Measurements from ENCODE around the gene CD2AP.

The CD2AP gene

GRCh38 chr6:47457370-47457769, 20.2 kb upstream of the CD2AP start:
- TF ChIP-seq, protein P1, sequence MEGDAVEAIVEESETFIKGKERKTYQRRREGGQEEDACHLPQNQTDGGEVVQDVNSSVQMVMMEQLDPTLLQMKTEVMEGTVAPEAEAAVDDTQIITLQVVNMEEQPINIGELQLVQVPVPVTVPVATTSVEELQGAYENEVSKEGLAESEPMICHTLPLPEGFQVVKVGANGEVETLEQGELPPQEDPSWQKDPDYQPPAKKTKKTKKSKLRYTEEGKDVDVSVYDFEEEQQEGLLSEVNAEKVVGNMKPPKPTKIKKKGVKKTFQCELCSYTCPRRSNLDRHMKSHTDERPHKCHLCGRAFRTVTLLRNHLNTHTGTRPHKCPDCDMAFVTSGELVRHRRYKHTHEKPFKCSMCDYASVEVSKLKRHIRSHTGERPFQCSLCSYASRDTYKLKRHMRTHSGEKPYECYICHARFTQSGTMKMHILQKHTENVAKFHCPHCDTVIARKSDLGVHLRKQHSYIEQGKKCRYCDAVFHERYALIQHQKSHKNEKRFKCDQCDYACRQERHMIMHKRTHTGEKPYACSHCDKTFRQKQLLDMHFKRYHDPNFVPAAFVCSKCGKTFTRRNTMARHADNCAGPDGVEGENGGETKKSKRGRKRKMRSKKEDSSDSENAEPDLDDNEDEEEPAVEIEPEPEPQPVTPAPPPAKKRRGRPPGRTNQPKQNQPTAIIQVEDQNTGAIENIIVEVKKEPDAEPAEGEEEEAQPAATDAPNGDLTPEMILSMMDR (conservative IDR thresholded peaks at IDR 0.05; ENCODE audit: low read depth, low read length), result no peak
- no peak for DNase-seq (ENCODE audit: low read depth)

GRCh38 chr6:47464052-47464451, 13.5 kb upstream of the CD2AP start:
- no peak overlapping the region for H3K4me3 ChIP-seq (ENCODE audit: low read depth, low read length)
- DNase-seq (ENCODE audit: low read depth), result no peak
- TF ChIP-seq, protein P1 (conservative IDR thresholded peaks at IDR 0.05; ENCODE audit: low read depth, low read length), result no peak

More at GRCh38 chr6:47457370-47457769, 20.2 kb upstream of the CD2AP start:
- no peak overlapping the region for H3K4me3 ChIP-seq (ENCODE audit: low read depth, low read length)

DNA sequence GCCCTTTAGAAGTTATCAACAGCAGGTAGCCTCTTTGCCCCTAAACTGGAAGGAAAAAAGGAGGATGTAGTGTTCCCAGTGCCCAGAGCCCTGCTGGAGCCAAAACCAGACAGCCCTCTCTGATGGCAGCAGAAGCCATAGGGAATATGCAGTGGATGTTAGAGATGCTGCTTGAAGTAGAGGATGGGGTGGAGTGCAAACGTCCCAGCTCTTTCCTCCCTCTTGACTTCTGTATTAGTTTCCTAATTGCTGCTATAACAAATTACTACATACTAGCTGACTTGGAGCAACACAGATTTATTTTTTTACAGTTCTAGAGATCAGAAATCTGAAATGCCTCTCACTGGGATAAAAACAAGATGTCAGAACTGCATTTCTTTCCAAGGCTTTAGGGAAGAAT, 12.5 kb upstream of the CD2AP start:
- no peak overlapping the region for H3K4me3 ChIP-seq (ENCODE audit: low read depth, low read length)
- DNase-seq (ENCODE audit: low read depth), result no peak
- TF ChIP-seq, protein P1 (conservative IDR thresholded peaks at IDR 0.05; ENCODE audit: low read depth, low read length), result no peak

DNA sequence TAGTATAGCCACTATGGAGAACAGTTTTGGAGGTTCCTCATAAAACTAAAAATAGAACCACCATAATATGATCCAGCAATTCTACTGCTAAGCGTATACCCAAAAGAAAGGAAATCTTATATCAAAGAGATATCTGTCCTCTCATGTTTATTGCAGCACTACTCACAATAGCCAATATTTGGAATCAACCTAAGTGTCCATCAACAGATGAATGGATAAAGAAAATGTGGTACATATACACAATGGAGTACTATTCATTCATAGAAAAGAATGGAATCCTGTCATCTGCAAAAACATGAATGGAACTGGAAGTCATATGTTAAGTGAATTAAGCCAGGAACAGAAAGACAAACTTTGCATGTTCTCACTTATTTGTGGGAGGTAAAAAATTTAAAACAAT, 5.7 kb upstream of the CD2AP start:
- TF ChIP-seq, protein P1 (conservative IDR thresholded peaks at IDR 0.05; ENCODE audit: low read depth, low read length), result no peak
- no peak for DNase-seq (ENCODE audit: low read depth)

DNA sequence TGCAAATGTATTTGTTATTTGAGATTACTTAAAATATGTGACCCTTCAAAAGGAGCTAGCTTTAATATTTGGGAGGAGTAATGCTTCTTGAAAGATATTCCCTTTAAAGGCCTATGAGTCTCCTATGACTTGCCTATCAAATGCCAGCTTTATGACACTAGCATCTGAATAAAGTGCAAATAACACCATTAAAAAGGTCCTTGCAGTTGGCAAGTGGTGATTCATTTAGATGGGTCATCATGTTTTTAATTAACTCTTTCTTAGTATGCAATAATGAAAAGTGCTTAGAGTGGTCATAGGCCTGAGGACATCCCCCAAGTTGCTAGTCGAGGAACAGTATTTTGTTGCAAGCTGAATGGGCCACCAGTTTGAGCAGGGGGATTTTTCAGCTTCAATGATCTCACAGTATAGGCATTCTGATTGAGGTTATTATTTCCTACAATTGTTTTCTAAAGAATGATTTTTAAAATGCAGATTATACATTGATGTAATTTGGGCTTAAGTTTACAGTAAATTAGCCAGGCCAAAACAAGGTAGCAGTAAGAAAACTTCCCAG, 3.7 kb upstream of the CD2AP start:
- TF ChIP-seq, protein P1 (conservative IDR thresholded peaks at IDR 0.05; ENCODE audit: low read depth, low read length), result no peak
- DNase-seq (ENCODE audit: low read depth), result no peak
- no peak overlapping the region for H3K4me3 ChIP-seq (ENCODE audit: low read depth, low read length)

More for the DNA sequence above, 5.7 kb upstream of the CD2AP start:
- no peak overlapping the region for H3K4me3 ChIP-seq (ENCODE audit: low read depth, low read length)

DNA sequence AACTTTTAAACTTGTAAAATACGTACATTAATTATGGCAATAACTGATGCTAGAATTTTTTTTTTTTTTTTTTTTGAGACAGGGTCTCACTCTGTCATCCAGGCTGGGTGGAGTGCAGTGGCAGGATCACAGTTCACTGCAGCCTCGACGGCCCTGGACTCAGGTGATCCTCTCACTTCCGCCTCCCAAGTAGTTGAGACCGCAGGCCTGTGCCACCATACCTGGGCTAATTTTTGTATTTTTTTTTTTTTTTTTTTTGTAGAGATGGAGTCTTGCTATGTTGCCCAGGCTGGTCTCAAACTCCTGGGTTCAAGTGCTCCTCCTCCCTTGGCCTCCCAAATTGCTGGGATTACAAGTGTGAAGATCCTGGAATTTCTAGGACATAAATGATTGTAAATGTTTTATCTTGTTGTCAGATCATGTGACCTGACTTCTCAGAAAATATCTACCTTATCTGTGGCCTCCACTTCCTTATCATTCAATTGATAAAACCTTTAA, 2.2 kb upstream of the CD2AP start:
- no peak overlapping the region for H3K4me3 ChIP-seq (ENCODE audit: low read depth, low read length)
- no peak for DNase-seq (ENCODE audit: low read depth)
- TF ChIP-seq, protein P1 (conservative IDR thresholded peaks at IDR 0.05; ENCODE audit: low read depth, low read length), result no peak
